GM12878 (cell line): ENCODE results near the gene OR6B1.

ENCODE experiments used
- ASH2L ChIP-seq: fragments of 300-600, 200-600 bp; sonication (generic); IDR thresholded peaks from 2 replicates; pipeline ENCODE4 v1.6.1; 2017; ENCODE audit warnings: low read depth, mild to moderate bottlenecking, borderline replicate concordance
- ATF3 ChIP-seq: IDR thresholded peaks from 2 replicates; pipeline ENCODE4 v1.6.1; 2011; ENCODE audit warnings: low read depth, mild to moderate bottlenecking, low read length, moderate library complexity, borderline replicate concordance; ENCODE audit errors: extremely low read depth
- CTCF ChIP-seq, 3 experiments: IDR thresholded peaks in 2 of 3; conservative IDR thresholded peaks in 1 of 3; 2 replicates each; pipeline ENCODE4 v1.5.1; 2011; ENCODE audit warnings: low read depth in 3 of 3, low read length in 3 of 3, mild to moderate bottlenecking in 3 of 3, control low read depth in 2 of 3, moderate library complexity in 2 of 3, inconsistent platforms in 1 of 3, mixed read lengths in 1 of 3; ENCODE audit not compliant: control insufficient read depth in 2 of 3, insufficient read depth in 1 of 3; ENCODE audit errors: extremely low read depth in 1 of 3
- EP300 ChIP-seq, 2 experiments: fragments of 150-350 bp in 1 of 2; IDR thresholded peaks; 2 replicates each; pipeline ENCODE4 v1.6.1; 2011 to 2012; ENCODE audit warnings: low read depth in 2 of 2, low read length in 2 of 2, borderline replicate concordance in 1 of 2, improper control_type of control experiment in 1 of 2, inconsistent platforms in 1 of 2; ENCODE audit not compliant: control insufficient read depth in 1 of 2
- EZH2 ChIP-seq: IDR thresholded peaks from 2 replicates; pipeline ENCODE4 v1.6.1; 2012; ENCODE audit warnings: low read depth, mild to moderate bottlenecking, control low read depth, inconsistent platforms, low read length, borderline replicate concordance; ENCODE audit not compliant: control insufficient read depth
- FOS ChIP-seq: IDR thresholded peaks from 3 replicates; pipeline ENCODE4 v1.6.1; 2011; ENCODE audit warnings: borderline replicate concordance; ENCODE audit not compliant: insufficient read length; ENCODE audit errors: extremely low read depth
- IKZF1 ChIP-seq: fragments of 450-650 bp; conservative IDR thresholded peaks from 2 replicates; pipeline ENCODE4 v1.6.1; 2017; ENCODE audit warnings: antibody characterized with exemption, mild to moderate bottlenecking
- JUNB ChIP-seq: IDR thresholded peaks from 2 replicates; pipeline ENCODE4 v1.6.1; 2016; ENCODE audit warnings: antibody characterized with exemption, mild to moderate bottlenecking
- MTA3 ChIP-seq: IDR thresholded peaks from 2 replicates; pipeline ENCODE4 v1.6.1; 2012; ENCODE audit warnings: low read length, inconsistent platforms, borderline replicate concordance
- MXI1 ChIP-seq: fragments of 150-350 bp; IDR thresholded peaks from 2 replicates; pipeline ENCODE4 v1.6.1; 2011; ENCODE audit warnings: low read depth, mild to moderate bottlenecking, inconsistent platforms, low read length, improper control_type of control experiment
- POLR2A ChIP-seq: IDR thresholded peaks from 2 replicates; pipeline ENCODE4 v1.6.1; 2011; ENCODE audit warnings: low read depth, mild to moderate bottlenecking, low read length
- STAT1 ChIP-seq: fragments of 450-650 bp; conservative IDR thresholded peaks from 2 replicates; pipeline ENCODE4 v1.6.1; 2014; ENCODE audit warnings: antibody characterized with exemption, mild to moderate bottlenecking
- TCF12 ChIP-seq: IDR thresholded peaks from 2 replicates; pipeline ENCODE4 v1.6.1; 2011; ENCODE audit warnings: low read depth, mild to moderate bottlenecking, low read length
- TF ChIP-seq, protein P1 (sequence below): fragments of 450-650 bp; IDR thresholded peaks from 2 replicates; pipeline ENCODE4 v1.6.1; 2018; ENCODE audit warnings: borderline replicate concordance, mild to moderate bottlenecking; ENCODE audit not compliant: partially characterized antibody

DNA sequence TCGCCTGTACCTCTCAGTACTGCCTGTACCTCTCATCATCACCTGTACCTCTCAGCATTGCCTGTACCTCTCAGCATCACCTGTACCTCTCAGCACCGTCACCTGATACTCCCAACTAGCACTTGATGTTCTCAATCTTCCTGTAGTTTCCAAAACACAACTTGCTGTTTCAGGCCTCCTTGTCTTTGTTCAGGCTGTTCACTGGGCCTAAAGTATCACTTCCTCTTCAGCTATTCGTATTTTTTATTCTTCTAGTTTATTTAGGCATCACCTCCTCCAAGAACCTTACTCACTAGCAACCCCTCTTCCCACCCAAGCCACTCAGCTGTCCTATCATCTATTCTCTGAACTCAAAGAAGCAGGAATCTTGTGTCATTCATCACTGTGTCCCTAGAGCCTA, 24.1 kb downstream of the OR6B1 start:
- TF ChIP-seq POLR2A (no peak), EZH2 (no peak), FOS (no peak), EP300 (IDR thresholded peaks at IDR 0.05; ENCODE audit: borderline replicate concordance in 1 of 2, control insufficient read depth in 1 of 2, low read depth in 2 of 2, low read length in 2 of 2) (no peak), JUNB (no peak), STAT1 (no peak), MXI1 (no peak), CTCF (IDR thresholded peaks at IDR 0.05 in 2 of 3, conservative IDR thresholded peaks at IDR 0.05 in 1 of 3; ENCODE audit: control insufficient read depth in 2 of 3, extremely low read depth in 1 of 3, insufficient read depth in 1 of 3, low read depth in 3 of 3, low read length in 3 of 3) (no peak), IKZF1 (no peak), MTA3 (no peak), ATF3 (no peak), ASH2L (no peak), TCF12 (no peak)
- TF ChIP-seq, protein P1, sequence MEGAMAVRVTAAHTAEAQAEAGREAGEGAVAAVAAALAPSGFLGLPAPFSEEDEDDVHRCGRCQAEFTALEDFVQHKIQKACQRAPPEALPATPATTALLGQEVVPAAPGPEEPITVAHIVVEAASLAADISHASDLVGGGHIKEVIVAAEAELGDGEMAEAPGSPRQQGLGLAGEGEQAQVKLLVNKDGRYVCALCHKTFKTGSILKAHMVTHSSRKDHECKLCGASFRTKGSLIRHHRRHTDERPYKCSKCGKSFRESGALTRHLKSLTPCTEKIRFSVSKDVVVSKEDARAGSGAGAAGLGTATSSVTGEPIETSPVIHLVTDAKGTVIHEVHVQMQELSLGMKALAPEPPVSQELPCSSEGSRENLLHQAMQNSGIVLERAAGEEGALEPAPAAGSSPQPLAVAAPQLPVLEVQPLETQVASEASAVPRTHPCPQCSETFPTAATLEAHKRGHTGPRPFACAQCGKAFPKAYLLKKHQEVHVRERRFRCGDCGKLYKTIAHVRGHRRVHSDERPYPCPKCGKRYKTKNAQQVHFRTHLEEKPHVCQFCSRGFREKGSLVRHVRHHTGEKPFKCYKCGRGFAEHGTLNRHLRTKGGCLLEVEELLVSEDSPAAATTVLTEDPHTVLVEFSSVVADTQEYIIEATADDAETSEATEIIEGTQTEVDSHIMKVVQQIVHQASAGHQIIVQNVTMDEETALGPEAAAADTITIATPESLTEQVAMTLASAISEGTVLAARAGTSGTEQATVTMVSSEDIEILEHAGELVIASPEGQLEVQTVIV, result no peak
